ENCODE data around the gene TYW5.
A peak's percentile ranks its signal among the peaks of the same experiment; 100 is the strongest.

TYW5 gene

GRCh38 chr2:199983534-199983933 lies 28.2 kb upstream of the TYW5 start:
- no peaks in the 10 kb centered on the region for H3K79me2 ChIP-seq (ENCODE audit: insufficient read depth, low read length)
- H3F3A ChIP-seq (ENCODE audit: insufficient read depth, low read length), result no peaks in the 10 kb centered on the region
- H3K4me1 ChIP-seq (ENCODE audit: insufficient read depth, low read length, severe bottlenecking), result peaks cover 8% of the 10 kb centered on the region
- no peak overlapping the region for H3K9ac ChIP-seq (ENCODE audit: low read length)
- no peaks in the 10 kb centered on the region for H4K20me1 ChIP-seq (ENCODE audit: insufficient read depth, low read length)
- no peak overlapping the region for H2AFZ ChIP-seq (ENCODE audit: low read length)
- H3K9me3 ChIP-seq (ENCODE audit: low read length), result no peaks in the 10 kb centered on the region
- H3K9me2 ChIP-seq (ENCODE audit: low read depth, low read length), result no peaks in the 10 kb centered on the region
- no peak overlapping the region for H3K27ac ChIP-seq (ENCODE audit: low read depth, low read length, poor library complexity, severe bottlenecking)
- no peaks in the 10 kb centered on the region for H3K27me3 ChIP-seq (ENCODE audit: insufficient read depth, low read length)
- no peak for TF ChIP-seq CTCF (IDR thresholded peaks at IDR 0.05; ENCODE audit: low read length)
- TF ChIP-seq EZH2 (IDR thresholded peaks at IDR 0.05; ENCODE audit: borderline replicate concordance, low read length), result no peak
- no peak overlapping the region for H3K4me3 ChIP-seq (ENCODE audit: low read depth, low read length, poor library complexity, severe bottlenecking)
- no peaks in the 10 kb centered on the region for H3K36me3 ChIP-seq (ENCODE audit: insufficient read depth, low read length)
- no peak overlapping the region for H3K4me2 ChIP-seq (ENCODE audit: low read length)

GRCh38 chr2:199982126-199982843 lies 27.0 kb upstream of the TYW5 start:
- no peaks in the 10 kb centered on the region for H3K9me2 ChIP-seq (ENCODE audit: low read depth, low read length)
- H4K20me1 ChIP-seq (ENCODE audit: insufficient read depth, low read length), result no peaks in the 10 kb centered on the region
- H3K9me3 ChIP-seq (ENCODE audit: low read length), result no peaks in the 10 kb centered on the region
- no peak overlapping the region for H2AFZ ChIP-seq (ENCODE audit: low read length)
- no peaks in the 10 kb centered on the region for H3K79me2 ChIP-seq (ENCODE audit: insufficient read depth, low read length)
- no peak overlapping the region for H3K27ac ChIP-seq (ENCODE audit: low read depth, low read length, poor library complexity, severe bottlenecking)
- no peak overlapping the region for H3K9ac ChIP-seq (ENCODE audit: low read length)
- no peaks in the 10 kb centered on the region for H3K27me3 ChIP-seq (ENCODE audit: insufficient read depth, low read length)
- TF ChIP-seq EZH2 (IDR thresholded peaks at IDR 0.05; ENCODE audit: borderline replicate concordance, low read length) (no peak), CTCF (IDR thresholded peaks at IDR 0.05; ENCODE audit: low read length) (no peak)
- H3K4me1 ChIP-seq (ENCODE audit: insufficient read depth, low read length, severe bottlenecking), result no peaks in the 10 kb centered on the region
- H3K4me3 ChIP-seq (ENCODE audit: low read depth, low read length, poor library complexity, severe bottlenecking), result no peak overlapping the region
- H3K36me3 ChIP-seq (ENCODE audit: insufficient read depth, low read length), result no peaks in the 10 kb centered on the region
- no peak overlapping the region for H3K4me2 ChIP-seq (ENCODE audit: low read length)
- no peaks in the 10 kb centered on the region for H3F3A ChIP-seq (ENCODE audit: insufficient read depth, low read length)

- H3K4me3 ChIP-seq (ENCODE audit: low read depth, low read length, poor library complexity, severe bottlenecking), result no peak overlapping the region
- H4K20me1 ChIP-seq (ENCODE audit: insufficient read depth, low read length), result no peaks in the 10 kb centered on the region
- H3F3A ChIP-seq (ENCODE audit: insufficient read depth, low read length), result no peaks in the 10 kb centered on the region
- no peak overlapping the region for H3K27ac ChIP-seq (ENCODE audit: low read depth, low read length, poor library complexity, severe bottlenecking)
- H3K4me1 ChIP-seq (ENCODE audit: insufficient read depth, low read length, severe bottlenecking), result no peaks in the 10 kb centered on the region
- H3K27me3 ChIP-seq (ENCODE audit: insufficient read depth, low read length), result no peaks in the 10 kb centered on the region
- no peak overlapping the region for H3K9ac ChIP-seq (ENCODE audit: low read length)
- no peaks in the 10 kb centered on the region for H3K9me3 ChIP-seq (ENCODE audit: low read length)
- H3K4me2 ChIP-seq (ENCODE audit: low read length), result no peak overlapping the region
- TF ChIP-seq CTCF (IDR thresholded peaks at IDR 0.05; ENCODE audit: low read length), result peak; percentile 89
- TF ChIP-seq EZH2 (IDR thresholded peaks at IDR 0.05; ENCODE audit: borderline replicate concordance, low read length), result no peak
- no peaks in the 10 kb centered on the region for H3K79me2 ChIP-seq (ENCODE audit: insufficient read depth, low read length)
- no peaks in the 10 kb centered on the region for H3K36me3 ChIP-seq (ENCODE audit: insufficient read depth, low read length)
- H2AFZ ChIP-seq (ENCODE audit: low read length), result no peak overlapping the region
- H3K9me2 ChIP-seq (ENCODE audit: low read depth, low read length), result no peaks in the 10 kb centered on the region
Observed at GRCh38 chr2:199979832-199980628, 24.7 kb upstream of the TYW5 start.

Data from OCI-LY1 (cell line).